ENCODE results near the gene CFAP97D2.

- TF ChIP-seq CTCF (IDR thresholded peaks at IDR 0.05): no peak
- TF ChIP-seq CHD2 (IDR thresholded peaks at IDR 0.05; ENCODE audit: low read length, partially characterized antibody): no peak
- no peak for TF ChIP-seq PBX3 (IDR thresholded peaks at IDR 0.05)
- TF ChIP-seq GABPA (IDR thresholded peaks at IDR 0.05; ENCODE audit: low read depth): no peak
- TF ChIP-seq EZH2phosphoT487 (IDR thresholded peaks at IDR 0.05; ENCODE audit: borderline replicate concordance, low read depth): no peak
- no peak for TF ChIP-seq TCF12 (IDR thresholded peaks at IDR 0.05)
- TF ChIP-seq POLR2AphosphoS5 (IDR thresholded peaks at IDR 0.05; ENCODE audit: low read depth, low read length): no peak
- no peak for TF ChIP-seq JUND (IDR thresholded peaks at IDR 0.05)
- TF ChIP-seq EP300 (IDR thresholded peaks at IDR 0.05; ENCODE audit: borderline replicate concordance in 1 of 2, low read depth in 1 of 2, low read length in 1 of 2): no peak
- TF ChIP-seq SMC3 (IDR thresholded peaks at IDR 0.05; ENCODE audit: low read depth, low read length): no peak
These were observed 34.9 kb downstream of the CFAP97D2 start for GRCh38 chr13:114213980-114214379.
